DND-41 (cell line): ENCODE measurements around the gene ZNF675.

Source experiments
- ATAC-seq: fragments of 200-7000 bp; cut with Tn5 transposase; 3 replicates; pipeline ENCODE4 v1.9.1; 2021; ENCODE audit warnings: low read depth; ENCODE audit not compliant: insufficient read depth
- DNase-seq: peaks from one replicate; pipeline ENCODE4 v3.0.0-alpha.2; 2020
- H2AFZ ChIP-seq: 2 replicates; pipeline ENCODE4 v1.6.0; 2012; ENCODE audit warnings: low read depth, low read length
- H3K27ac ChIP-seq: 2 replicates; pipeline ENCODE4 v1.5.1; 2012; ENCODE audit warnings: low read length, inconsistent platforms
- H3K27me3 ChIP-seq: fragments of 200-600 bp; sonication (generic); 2 replicates; pipeline ENCODE4 v1.6.0; 2012; ENCODE audit warnings: low read length, mild to moderate bottlenecking, inconsistent platforms; ENCODE audit not compliant: insufficient read depth, poor library complexity
- H3K36me3 ChIP-seq: 2 replicates; pipeline ENCODE4 v1.5.1; 2012; ENCODE audit warnings: low read length, inconsistent platforms; ENCODE audit not compliant: insufficient read depth
- H3K4me1 ChIP-seq: 2 replicates; pipeline ENCODE4 v1.5.1; 2012; ENCODE audit warnings: mild to moderate bottlenecking, low read length; ENCODE audit not compliant: insufficient read depth
- H3K4me2 ChIP-seq: 2 replicates; pipeline ENCODE4 v1.6.0; 2012; ENCODE audit warnings: mild to moderate bottlenecking, moderate library complexity, low read length, inconsistent platforms; ENCODE audit not compliant: insufficient read depth
- H3K4me3 ChIP-seq, 2 experiments: fragments of 200-600 bp in 1 of 2; shearing (Covaris generic) in 1 of 2; 2 replicates each; pipeline ENCODE4 v1.5.1; 2012 to 2016; ENCODE audit warnings: inconsistent platforms in 2 of 2, low read length in 2 of 2, mild to moderate bottlenecking in 2 of 2, low read depth in 1 of 2, moderate library complexity in 1 of 2
- H3K79me2 ChIP-seq: 2 replicates; pipeline ENCODE4 v1.6.0; 2012; ENCODE audit warnings: low read length, inconsistent platforms; ENCODE audit not compliant: insufficient read depth
- H3K9ac ChIP-seq: 2 replicates; pipeline ENCODE4 v1.6.0; 2012; ENCODE audit warnings: low read depth, mild to moderate bottlenecking, inconsistent platforms, low read length, moderate library complexity
- H3K9me3 ChIP-seq: 2 replicates; pipeline ENCODE4 v1.5.1; 2012; ENCODE audit warnings: low read length, moderate library complexity, mild to moderate bottlenecking, inconsistent platforms; ENCODE audit not compliant: insufficient read depth, severe bottlenecking
- H4K20me1 ChIP-seq: 2 replicates; pipeline ENCODE4 v1.6.0; 2012; ENCODE audit warnings: low read length; ENCODE audit not compliant: insufficient read depth
- CTCF ChIP-seq: IDR thresholded peaks from 2 replicates; pipeline ENCODE4 v1.5.1; 2012; ENCODE audit warnings: borderline replicate concordance, low read length, moderate library complexity, mild to moderate bottlenecking; ENCODE audit not compliant: poor library complexity, severe bottlenecking; ENCODE audit errors: extremely low read depth
- EZH2 ChIP-seq: IDR thresholded peaks from 3 replicates; pipeline ENCODE4 v1.6.1; 2012; ENCODE audit warnings: borderline replicate concordance, low read depth, mild to moderate bottlenecking, moderate library complexity, low read length, inconsistent platforms; ENCODE audit not compliant: severe bottlenecking

Gene ZNF675

GRCh38 chr19:23716792-23717191 is 29.8 kb upstream of the ZNF675 start:
- Histone ChIP-seq H3K36me3 (no peaks in the 10 kb centered on the region), H3K9me3 (no peaks in the 10 kb centered on the region), H2AFZ (no peak overlapping the region), H3K9ac (no peak overlapping the region), H3K4me1 (no peaks in the 10 kb centered on the region), H3K27ac (no peak overlapping the region), H3K4me3 (no peak overlapping the region), H3K27me3 (no peaks in the 10 kb centered on the region), H3K79me2 (no peaks in the 10 kb centered on the region), H4K20me1 (no peaks in the 10 kb centered on the region), H3K4me2 (no peak overlapping the region)
- ATAC-seq (no peak), DNase-seq (no peak)
- TF ChIP-seq CTCF: no peak
- TF ChIP-seq EZH2: no peak

GRCh38 chr19:23709347-23709746 is 22.3 kb upstream of the ZNF675 start:
- Histone ChIP-seq H4K20me1 (no peaks in the 10 kb centered on the region), H3K27me3 (no peaks in the 10 kb centered on the region), H3K4me3 (no peak overlapping the region), H2AFZ (no peak overlapping the region), H3K9ac (no peak overlapping the region), H3K79me2 (no peaks in the 10 kb centered on the region), H3K27ac (no peak overlapping the region), H3K4me2 (no peak overlapping the region), H3K9me3 (no peaks in the 10 kb centered on the region), H3K4me1 (no peaks in the 10 kb centered on the region), H3K36me3 (no peaks in the 10 kb centered on the region)
- ATAC-seq: no peak
- no peak for DNase-seq
- TF ChIP-seq CTCF (no peak), EZH2 (no peak)

- no peak overlapping the region for H2AFZ ChIP-seq
- TF ChIP-seq EZH2 (no peak), CTCF (no peak)
- H3K27me3 ChIP-seq: no peaks in the 10 kb centered on the region
- H3K4me3 ChIP-seq: no peak overlapping the region
- no peak overlapping the region for H3K9ac ChIP-seq
- no peaks in the 10 kb centered on the region for H3K4me1 ChIP-seq
- DNase-seq (no peak), ATAC-seq (no peak)
- H3K27ac ChIP-seq: no peak overlapping the region
- H4K20me1 ChIP-seq: no peaks in the 10 kb centered on the region
- H3K36me3 ChIP-seq: no peaks in the 10 kb centered on the region
- no peaks in the 10 kb centered on the region for H3K9me3 ChIP-seq
- H3K79me2 ChIP-seq: no peaks in the 10 kb centered on the region
- H3K4me2 ChIP-seq: no peak overlapping the region
Observed at GRCh38 chr19:23706657-23707056, 19.6 kb upstream of the ZNF675 start.

- Histone ChIP-seq H3K9me3 (no peaks in the 10 kb centered on the region), H3K79me2 (no peaks in the 10 kb centered on the region), H3K4me2 (no peak overlapping the region), H3K4me1 (no peaks in the 10 kb centered on the region), H3K27me3 (no peaks in the 10 kb centered on the region), H3K4me3 (no peak overlapping the region), H4K20me1 (no peaks in the 10 kb centered on the region), H3K27ac (no peak overlapping the region), H2AFZ (no peak overlapping the region), H3K9ac (no peak overlapping the region), H3K36me3 (no peaks in the 10 kb centered on the region)
- no peak for DNase-seq
- no peak for TF ChIP-seq EZH2
- TF ChIP-seq CTCF: no peak
- ATAC-seq: no peak
Observed at GRCh38 chr19:23699521-23699860, 12.5 kb upstream of the ZNF675 start.
